ENCODE results near the gene SLC26A6.
A peak's percentile ranks its signal among the peaks of the same experiment; 100 is the strongest.

The SLC26A6 gene

GRCh38 chr3:48678056-48678455 lies 42.8 kb upstream of the SLC26A6 start:
- no peak overlapping the region for H3K4me3 ChIP-seq (ENCODE audit: low read depth, low read length)
- peaks cover 89% of the 10 kb centered on the region for H3K36me3 ChIP-seq (ENCODE audit: control insufficient read depth, insufficient read depth, low read length)
- no peak overlapping the region for H3K9ac ChIP-seq (ENCODE audit: low read depth, low read length)
- H3K9me3 ChIP-seq (ENCODE audit: control insufficient read depth, insufficient read depth, low read length): no peaks in the 10 kb centered on the region
- H3K27ac ChIP-seq (ENCODE audit: low read depth, low read length): no peak overlapping the region
- H3K4me1 ChIP-seq (ENCODE audit: control insufficient read depth, insufficient read depth, low read length): no peaks in the 10 kb centered on the region
- H3K27me3 ChIP-seq (ENCODE audit: control insufficient read depth, insufficient read depth, low read length): no peaks in the 10 kb centered on the region

- Histone ChIP-seq H3K9me3 (ENCODE audit: control insufficient read depth, insufficient read depth, low read length) (no peaks in the 10 kb centered on the region), H3K9ac (ENCODE audit: low read depth, low read length) (no peak overlapping the region), H3K36me3 (ENCODE audit: control insufficient read depth, insufficient read depth, low read length) (peaks cover 73% of the 10 kb centered on the region), H3K27me3 (ENCODE audit: control insufficient read depth, insufficient read depth, low read length) (no peaks in the 10 kb centered on the region), H3K27ac (ENCODE audit: low read depth, low read length) (no peak overlapping the region), H3K4me3 (ENCODE audit: low read depth, low read length) (no peak overlapping the region), H3K4me1 (ENCODE audit: control insufficient read depth, insufficient read depth, low read length) (no peaks in the 10 kb centered on the region)
Observed at GRCh38 chr3:48674505-48674904, 39.2 kb upstream of the SLC26A6 start.

GRCh38 chr3:48672522-48672921 lies 37.3 kb upstream of the SLC26A6 start:
- Histone ChIP-seq H3K9me3 (ENCODE audit: control insufficient read depth, insufficient read depth, low read length) (no peaks in the 10 kb centered on the region), H3K9ac (ENCODE audit: low read depth, low read length) (no peak overlapping the region), H3K27ac (ENCODE audit: low read depth, low read length) (no peak overlapping the region), H3K4me3 (ENCODE audit: low read depth, low read length) (no peak overlapping the region), H3K36me3 (ENCODE audit: control insufficient read depth, insufficient read depth, low read length) (peaks cover 53% of the 10 kb centered on the region), H3K27me3 (ENCODE audit: control insufficient read depth, insufficient read depth, low read length) (no peaks in the 10 kb centered on the region), H3K4me1 (ENCODE audit: control insufficient read depth, insufficient read depth, low read length) (no peaks in the 10 kb centered on the region)

GRCh38 chr3:48664929-48665328 lies 29.7 kb upstream of the SLC26A6 start:
- Histone ChIP-seq H3K27ac (ENCODE audit: low read depth, low read length) (peak overlapping the region; percentile 98), H3K36me3 (ENCODE audit: control insufficient read depth, insufficient read depth, low read length) (peaks cover 13% of the 10 kb centered on the region), H3K9me3 (ENCODE audit: control insufficient read depth, insufficient read depth, low read length) (no peaks in the 10 kb centered on the region), H3K27me3 (ENCODE audit: control insufficient read depth, insufficient read depth, low read length) (no peaks in the 10 kb centered on the region), H3K9ac (ENCODE audit: low read depth, low read length) (no peak overlapping the region), H3K4me1 (ENCODE audit: control insufficient read depth, insufficient read depth, low read length) (peaks cover 10% of the 10 kb centered on the region; the same call in 1 of the 2 replicates), H3K4me3 (ENCODE audit: low read depth, low read length) (no peak overlapping the region)

GRCh38 chr3:48664313-48664644 lies 29.0 kb upstream of the SLC26A6 start:
- Histone ChIP-seq H3K9me3 (ENCODE audit: control insufficient read depth, insufficient read depth, low read length) (no peaks in the 10 kb centered on the region), H3K27ac (ENCODE audit: low read depth, low read length) (peak overlapping the region; percentile 98), H3K4me1 (ENCODE audit: control insufficient read depth, insufficient read depth, low read length) (peaks cover 10% of the 10 kb centered on the region; the same call in 1 of the 2 replicates), H3K4me3 (ENCODE audit: low read depth, low read length) (peak overlapping the region; percentile 68; the same call in 1 of the 2 replicates), H3K36me3 (ENCODE audit: control insufficient read depth, insufficient read depth, low read length) (peaks cover 19% of the 10 kb centered on the region), H3K9ac (ENCODE audit: low read depth, low read length) (no peak overlapping the region), H3K27me3 (ENCODE audit: control insufficient read depth, insufficient read depth, low read length) (no peaks in the 10 kb centered on the region)

- no peaks in the 10 kb centered on the region for H3K9me3 ChIP-seq (ENCODE audit: control insufficient read depth, insufficient read depth, low read length)
- peak overlapping the region; percentile 68 for H3K4me3 ChIP-seq (ENCODE audit: low read depth, low read length)
- H3K9ac ChIP-seq (ENCODE audit: low read depth, low read length): peak overlapping the region; percentile 96
- H3K27ac ChIP-seq (ENCODE audit: low read depth, low read length): peak overlapping the region; percentile 98
- H3K36me3 ChIP-seq (ENCODE audit: control insufficient read depth, insufficient read depth, low read length): peaks cover 25% of the 10 kb centered on the region
- H3K27me3 ChIP-seq (ENCODE audit: control insufficient read depth, insufficient read depth, low read length): no peaks in the 10 kb centered on the region
- H3K4me1 ChIP-seq (ENCODE audit: control insufficient read depth, insufficient read depth, low read length): peaks cover 10% of the 10 kb centered on the region; the same call in 1 of the 2 replicates
Observed at GRCh38 chr3:48663489-48664312, 28.4 kb upstream of the SLC26A6 start.

GRCh38 chr3:48662753-48663488 lies 27.7 kb upstream of the SLC26A6 start, which contains the start of gene CELSR3:
TSS of gene CELSR3 (minus strand) at chr3:48662886. CDS start at chr3:48662634, 252 bp downstream.
- H3K9me3 ChIP-seq (ENCODE audit: control insufficient read depth, insufficient read depth, low read length): no peaks in the 10 kb centered on the region
- H3K36me3 ChIP-seq (ENCODE audit: control insufficient read depth, insufficient read depth, low read length): peaks cover 31% of the 10 kb centered on the region
- peak within 1 kb of the TSS; percentile 96 for H3K9ac ChIP-seq (ENCODE audit: low read depth, low read length)
- H3K27ac ChIP-seq (ENCODE audit: low read depth, low read length): peak within 1 kb of the TSS; percentile 98
- no peaks in the 10 kb centered on the region for H3K27me3 ChIP-seq (ENCODE audit: control insufficient read depth, insufficient read depth, low read length)
- peak within 1 kb of the TSS; percentile 68 for H3K4me3 ChIP-seq (ENCODE audit: low read depth, low read length)
- peaks cover 10% of the 10 kb centered on the region; the same call in 1 of the 2 replicates for H3K4me1 ChIP-seq (ENCODE audit: control insufficient read depth, insufficient read depth, low read length)

- peaks cover 10% of the 10 kb centered on the region; the same call in 1 of the 2 replicates for H3K4me1 ChIP-seq (ENCODE audit: control insufficient read depth, insufficient read depth, low read length)
- no peaks in the 10 kb centered on the region for H3K27me3 ChIP-seq (ENCODE audit: control insufficient read depth, insufficient read depth, low read length)
- no peaks in the 10 kb centered on the region for H3K9me3 ChIP-seq (ENCODE audit: control insufficient read depth, insufficient read depth, low read length)
- H3K27ac ChIP-seq (ENCODE audit: low read depth, low read length): peak overlapping the region; percentile 98
- no peak overlapping the region for H3K9ac ChIP-seq (ENCODE audit: low read depth, low read length)
- H3K4me3 ChIP-seq (ENCODE audit: low read depth, low read length): peak overlapping the region; percentile 68
- peaks cover 31% of the 10 kb centered on the region for H3K36me3 ChIP-seq (ENCODE audit: control insufficient read depth, insufficient read depth, low read length)
Observed at GRCh38 chr3:48662145-48662752, 27.0 kb upstream of the SLC26A6 start.

- Histone ChIP-seq H3K9me3 (ENCODE audit: control insufficient read depth, insufficient read depth, low read length) (no peaks in the 10 kb centered on the region), H3K27ac (ENCODE audit: low read depth, low read length) (peak overlapping the region; percentile 98), H3K4me1 (ENCODE audit: control insufficient read depth, insufficient read depth, low read length) (peaks cover 13% of the 10 kb centered on the region; the same call in 1 of the 2 replicates), H3K27me3 (ENCODE audit: control insufficient read depth, insufficient read depth, low read length) (no peaks in the 10 kb centered on the region), H3K9ac (ENCODE audit: low read depth, low read length) (no peak overlapping the region), H3K36me3 (ENCODE audit: control insufficient read depth, insufficient read depth, low read length) (peaks cover 31% of the 10 kb centered on the region), H3K4me3 (ENCODE audit: low read depth, low read length) (peak overlapping the region; percentile 61)
Observed at GRCh38 chr3:48661501-48662144, 26.4 kb upstream of the SLC26A6 start.

GRCh38 chr3:48660800-48661400 lies 25.6 kb upstream of the SLC26A6 start:
- H3K4me3 ChIP-seq (ENCODE audit: low read depth, low read length): peak overlapping the region; percentile 61
- H3K9ac ChIP-seq (ENCODE audit: low read depth, low read length): no peak overlapping the region
- peaks cover 28% of the 10 kb centered on the region for H3K36me3 ChIP-seq (ENCODE audit: control insufficient read depth, insufficient read depth, low read length)
- H3K27ac ChIP-seq (ENCODE audit: low read depth, low read length): no peak overlapping the region
- peaks cover 15% of the 10 kb centered on the region; the same call in 1 of the 2 replicates for H3K4me1 ChIP-seq (ENCODE audit: control insufficient read depth, insufficient read depth, low read length)
- no peaks in the 10 kb centered on the region for H3K27me3 ChIP-seq (ENCODE audit: control insufficient read depth, insufficient read depth, low read length)
- no peaks in the 10 kb centered on the region for H3K9me3 ChIP-seq (ENCODE audit: control insufficient read depth, insufficient read depth, low read length)
